ENCODE data around the gene CYP27B1.

The CYP27B1 gene

DNA sequence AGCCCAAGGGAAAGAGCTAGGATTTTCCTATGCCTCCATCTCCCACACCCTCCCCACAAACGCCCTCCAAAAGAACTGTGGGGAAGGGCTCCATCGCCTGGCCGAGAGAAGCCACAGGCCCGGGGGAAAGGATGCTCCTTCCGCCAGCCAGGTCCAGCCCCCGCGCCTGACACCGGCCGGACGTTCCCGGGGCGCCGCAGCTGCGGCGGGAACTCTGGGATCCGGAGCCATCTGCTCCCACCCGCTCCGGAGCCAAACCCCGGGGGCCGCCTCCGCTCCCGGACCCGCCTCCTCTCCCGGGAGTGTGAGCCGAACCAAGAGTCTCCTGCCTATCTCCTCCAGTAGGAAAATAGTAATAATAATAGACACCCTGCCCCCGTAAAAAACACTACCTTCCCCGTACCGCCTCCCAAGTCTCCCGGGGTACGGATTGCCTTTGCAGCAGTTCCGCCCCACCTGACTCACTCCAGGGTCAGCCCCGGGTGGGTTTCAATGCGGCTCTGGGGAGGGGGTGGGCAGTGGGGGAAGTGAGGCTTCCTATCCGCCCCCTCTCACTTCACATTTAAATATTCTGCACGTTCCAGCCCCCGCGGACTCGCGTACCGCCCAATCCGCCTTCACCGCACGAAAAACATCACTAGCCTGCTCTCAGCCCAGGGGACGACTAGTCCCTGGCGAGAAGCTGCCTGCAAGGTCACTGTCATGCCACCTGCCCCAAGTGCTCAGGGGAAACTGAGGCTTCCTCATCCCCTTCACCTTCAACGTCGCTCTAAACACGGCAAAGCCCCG, 30.7 kb downstream of the CYP27B1 start:
- Histone ChIP-seq H2AFZ (ENCODE audit: low read length) (no peak overlapping the region), H3K9ac (ENCODE audit: low read length) (no peak overlapping the region), H3K27ac (ENCODE audit: low read length) (no peak overlapping the region), H3K9me2 (replicated peaks; ENCODE audit: insufficient read depth, low read length) (no peaks in the 10 kb centered on the region), H3K4me3 (ENCODE audit: low read length) (no peak overlapping the region), H3K36me3 (replicated peaks; ENCODE audit: insufficient read depth, low read length) (no peaks in the 10 kb centered on the region), H3K27me3 (replicated peaks; ENCODE audit: insufficient read depth, low read length) (no peaks in the 10 kb centered on the region), H3K9me3 (replicated peaks; ENCODE audit: insufficient read depth, low read length) (no peaks in the 10 kb centered on the region), H3K79me2 (ENCODE audit: low read length) (peaks cover 27% of the 10 kb centered on the region), H3K4me2 (ENCODE audit: low read depth, low read length) (no peak overlapping the region), H4K20me1 (ENCODE audit: insufficient read depth, low read length) (no peaks in the 10 kb centered on the region; the same call in 1 of the 2 replicates), H3F3A (ENCODE audit: insufficient read depth, low read length) (0 out of 2 replicates have a peak, but pooled peaks cover 2% of the 10 kb centered on the region), H3K4me1 (ENCODE audit: low read length) (peaks cover 11% of the 10 kb centered on the region)
- TF ChIP-seq, protein P1, sequence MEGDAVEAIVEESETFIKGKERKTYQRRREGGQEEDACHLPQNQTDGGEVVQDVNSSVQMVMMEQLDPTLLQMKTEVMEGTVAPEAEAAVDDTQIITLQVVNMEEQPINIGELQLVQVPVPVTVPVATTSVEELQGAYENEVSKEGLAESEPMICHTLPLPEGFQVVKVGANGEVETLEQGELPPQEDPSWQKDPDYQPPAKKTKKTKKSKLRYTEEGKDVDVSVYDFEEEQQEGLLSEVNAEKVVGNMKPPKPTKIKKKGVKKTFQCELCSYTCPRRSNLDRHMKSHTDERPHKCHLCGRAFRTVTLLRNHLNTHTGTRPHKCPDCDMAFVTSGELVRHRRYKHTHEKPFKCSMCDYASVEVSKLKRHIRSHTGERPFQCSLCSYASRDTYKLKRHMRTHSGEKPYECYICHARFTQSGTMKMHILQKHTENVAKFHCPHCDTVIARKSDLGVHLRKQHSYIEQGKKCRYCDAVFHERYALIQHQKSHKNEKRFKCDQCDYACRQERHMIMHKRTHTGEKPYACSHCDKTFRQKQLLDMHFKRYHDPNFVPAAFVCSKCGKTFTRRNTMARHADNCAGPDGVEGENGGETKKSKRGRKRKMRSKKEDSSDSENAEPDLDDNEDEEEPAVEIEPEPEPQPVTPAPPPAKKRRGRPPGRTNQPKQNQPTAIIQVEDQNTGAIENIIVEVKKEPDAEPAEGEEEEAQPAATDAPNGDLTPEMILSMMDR (IDR thresholded peaks at IDR 0.05; ENCODE audit: low read length) = no peak
- TF ChIP-seq EZH2phosphoT487 (IDR thresholded peaks at IDR 0.05; ENCODE audit: low read length) (no peak), EZH2 (optimal IDR thresholded peaks at IDR 0.05; ENCODE audit: low read depth, low read length) (no peak)
- DNase-seq = no peak

- TF ChIP-seq EZH2 (optimal IDR thresholded peaks at IDR 0.05; ENCODE audit: low read depth, low read length) (no peak), EZH2phosphoT487 (IDR thresholded peaks at IDR 0.05; ENCODE audit: low read length) (no peak)
- TF ChIP-seq, protein P1 (IDR thresholded peaks at IDR 0.05; ENCODE audit: low read length) = no peak
- Histone ChIP-seq H3K79me2 (ENCODE audit: low read length) (peaks cover 19% of the 10 kb centered on the region), H3K9me2 (replicated peaks; ENCODE audit: insufficient read depth, low read length) (no peaks in the 10 kb centered on the region), H3K27ac (ENCODE audit: low read length) (no peak overlapping the region), H3K4me3 (ENCODE audit: low read length) (no peak overlapping the region), H2AFZ (ENCODE audit: low read length) (no peak overlapping the region), H3K9ac (ENCODE audit: low read length) (no peak overlapping the region), H3K4me2 (ENCODE audit: low read depth, low read length) (no peak overlapping the region), H3K27me3 (replicated peaks; ENCODE audit: insufficient read depth, low read length) (no peaks in the 10 kb centered on the region), H3F3A (ENCODE audit: insufficient read depth, low read length) (no peaks in the 10 kb centered on the region), H3K9me3 (replicated peaks; ENCODE audit: insufficient read depth, low read length) (no peaks in the 10 kb centered on the region), H3K4me1 (ENCODE audit: low read length) (peaks cover 3% of the 10 kb centered on the region; the same call in 1 of the 2 replicates), H4K20me1 (ENCODE audit: insufficient read depth, low read length) (no peaks in the 10 kb centered on the region; the same call in 1 of the 2 replicates), H3K36me3 (replicated peaks; ENCODE audit: insufficient read depth, low read length) (no peaks in the 10 kb centered on the region)
- no peak for DNase-seq
These were observed 31.6 kb downstream of the CYP27B1 start for GRCh38 chr12:57735198-57735855.

GRCh38 chr12:57734591-57734990, 32.3 kb downstream of the CYP27B1 start:
- no peaks in the 10 kb centered on the region for H3K36me3 ChIP-seq (replicated peaks; ENCODE audit: insufficient read depth, low read length)
- peaks cover 11% of the 10 kb centered on the region for H3K79me2 ChIP-seq (ENCODE audit: low read length)
- H2AFZ ChIP-seq (ENCODE audit: low read length) = no peak overlapping the region
- H3K27me3 ChIP-seq (replicated peaks; ENCODE audit: insufficient read depth, low read length) = no peaks in the 10 kb centered on the region
- no peak overlapping the region for H3K4me2 ChIP-seq (ENCODE audit: low read depth, low read length)
- H4K20me1 ChIP-seq (ENCODE audit: insufficient read depth, low read length) = no peaks in the 10 kb centered on the region; the same call in 1 of the 2 replicates
- H3K9me2 ChIP-seq (replicated peaks; ENCODE audit: insufficient read depth, low read length) = no peaks in the 10 kb centered on the region
- no peak for DNase-seq
- no peak overlapping the region for H3K9ac ChIP-seq (ENCODE audit: low read length)
- TF ChIP-seq EZH2 (optimal IDR thresholded peaks at IDR 0.05; ENCODE audit: low read depth, low read length) (no peak), EZH2phosphoT487 (IDR thresholded peaks at IDR 0.05; ENCODE audit: low read length) (no peak)
- TF ChIP-seq, protein P1 (IDR thresholded peaks at IDR 0.05; ENCODE audit: low read length) = no peak
- no peak overlapping the region for H3K27ac ChIP-seq (ENCODE audit: low read length)
- H3K9me3 ChIP-seq (replicated peaks; ENCODE audit: insufficient read depth, low read length) = no peaks in the 10 kb centered on the region
- H3F3A ChIP-seq (ENCODE audit: insufficient read depth, low read length) = no peaks in the 10 kb centered on the region
- no peaks in the 10 kb centered on the region for H3K4me1 ChIP-seq (ENCODE audit: low read length)
- no peak overlapping the region for H3K4me3 ChIP-seq (ENCODE audit: low read length)
